PC-9 (cell line): ENCODE results near the gene NUP42. TPM values are rescaled to one million over a fixed set of nuclear protein-coding genes. Genes with fewer than 3 reads are reported as not detected.

Experiments
- BruUV-seq: library from RNA; stranded (reverse); fragments of 400-500 nt; replicated peaks from 2 replicates; lab custom pipeline; 2021; lab: Mats Ljungman, UMichigan
- CTCF ChIA-PET: fragments of 300-600 bp; sonication (Branson Sonifier 250); formaldehyde crosslinking; loops from one replicate; lab custom pipeline; 2022; ENCODE audit warnings: antibody characterized with exemption; lab: Charles Lee
- POLR2A ChIA-PET: fragments of 300-600 bp; sonication (Branson Sonifier 250); formaldehyde crosslinking; loops from one replicate; lab custom pipeline; 2022; ENCODE audit warnings: antibody characterized with exemption; ENCODE audit not compliant: unreplicated experiment; lab: Charles Lee
- DNase-seq, 2 experiments: peaks; one replicate each; pipeline versions ENCODE4 v3.0.0 to v3.0.0-alpha.2; 2015 to 2022; ENCODE audit warnings: mixed read lengths in 1 of 2
- H2AFZ ChIP-seq: fragments of 200-600 bp; sonication (generic); 2 replicates; pipeline ENCODE4 v1.8.1; 2017; ENCODE audit warnings: antibody characterized with exemption
- H3F3A ChIP-seq: fragments of 200-600 bp; sonication (generic); 2 replicates; pipeline ENCODE4 v1.8.1; 2017; ENCODE audit warnings: antibody characterized with exemption, mild to moderate bottlenecking, low read depth; ENCODE audit not compliant: insufficient read depth
- H3K27ac ChIP-seq: fragments of 200-600 bp; sonication (generic); 2 replicates; pipeline ENCODE4 v1.6.1; 2016; ENCODE audit warnings: mixed run types
- H3K27me3 ChIP-seq: fragments of 200-600 bp; sonication (generic); 2 replicates; pipeline ENCODE4 v1.6.1; 2016; ENCODE audit warnings: low read depth, mixed run types; ENCODE audit not compliant: insufficient read depth
- H3K36me3 ChIP-seq: fragments of 200-600 bp; sonication (generic); 2 replicates; pipeline ENCODE4 v1.6.1; 2016; ENCODE audit warnings: low read depth, mixed run types
- H3K4me1 ChIP-seq: fragments of 200-600 bp; sonication (generic); replicated peaks from 2 replicates; pipeline ENCODE4 v1.6.1; 2016; ENCODE audit warnings: mixed run types; ENCODE audit not compliant: insufficient read depth
- H3K4me2 ChIP-seq: fragments of 200-600 bp; sonication (generic); 2 replicates; pipeline ENCODE4 v1.6.1; 2017; ENCODE audit warnings: mixed run types
- H3K4me3 ChIP-seq: fragments of 200-600 bp; sonication (generic); 2 replicates; pipeline ENCODE4 v1.6.1; 2016; ENCODE audit warnings: mixed run types
- H3K79me2 ChIP-seq: fragments of 200-600 bp; sonication (generic); 2 replicates; pipeline ENCODE4 v1.6.1; 2017; ENCODE audit warnings: low read depth, mixed run types
- H3K9me2 ChIP-seq: fragments of 200-600 bp; sonication (generic); 2 replicates; pipeline ENCODE4 v1.8.1; 2017; ENCODE audit warnings: mild to moderate bottlenecking; ENCODE audit not compliant: insufficient read depth
- H3K9me3 ChIP-seq: fragments of 200-600 bp; sonication (generic); 2 replicates; pipeline ENCODE4 v1.8.1; 2016; ENCODE audit warnings: low read depth; ENCODE audit not compliant: insufficient read depth
- H4K20me1 ChIP-seq: fragments of 200-600 bp; sonication (generic); 2 replicates; pipeline ENCODE4 v1.8.1; 2017; ENCODE audit not compliant: insufficient read depth
- CTCF ChIP-seq: fragments of 200-600 bp; sonication (generic); conservative IDR thresholded peaks from 2 replicates; pipeline ENCODE4 v1.6.1; 2017; ENCODE audit warnings: mixed run types, antibody characterized with exemption, mild to moderate bottlenecking, moderate library complexity
- EZH2 ChIP-seq: fragments of 200-600 bp; sonication (generic); IDR thresholded peaks from 2 replicates; pipeline ENCODE4 v1.8.0; 2017; ENCODE audit warnings: antibody characterized with exemption, low read depth
- intact Hi-C: fragments of 100-400 bp; cut with micrococcal nuclease; formaldehyde crosslinking; loops from one replicate; pipeline ENCODE4 v1.10.0; 2022; ENCODE audit not compliant: unreplicated experiment
- total RNA-seq: library from RNA; stranded (reverse); gene quantifications from 2 replicates; pipeline ENCODE4 v1.2.3, GENCODE V29; 2021

NUP42 gene
- total RNA-seq, 1 experiment from 2014 or later = 51.3 TPM

GRCh38 chr7:23216021-23216420, 34.2 kb downstream of the NUP42 start:
- Histone ChIP-seq H3K79me2 (no peaks in the 10 kb centered on the region), H3K9me2 (no peaks in the 10 kb centered on the region), H3F3A (no peaks in the 10 kb centered on the region), H2AFZ (no peak overlapping the region), H4K20me1 (no peaks in the 10 kb centered on the region), H3K4me1 (no peaks in the 10 kb centered on the region), H3K9me3 (no peaks in the 10 kb centered on the region), H3K27me3 (no peaks in the 10 kb centered on the region), H3K27ac (no peak overlapping the region), H3K4me3 (no peak overlapping the region), H3K36me3 (no peaks in the 10 kb centered on the region), H3K4me2 (no peak overlapping the region)
- POLR2A ChIA-PET = no interaction called here
- no TSS peak for BruUV-seq
- no peak for DNase-seq
- CTCF ChIA-PET = interaction anchor here (0.7 kb wide), 1 partner anchor 544 kb away, joined by 4 read pairs; no protein-coding TSS in a partner anchor
- intact Hi-C loops = no loop called here
- TF ChIP-seq CTCF (no peak), EZH2 (no peak)

- BruUV-seq = no TSS peak
- Histone ChIP-seq H3K4me1 (no peaks in the 10 kb centered on the region), H4K20me1 (no peaks in the 10 kb centered on the region), H3K4me3 (no peak overlapping the region), H2AFZ (no peak overlapping the region), H3F3A (no peaks in the 10 kb centered on the region), H3K4me2 (no peak overlapping the region), H3K9me3 (no peaks in the 10 kb centered on the region), H3K27ac (no peak overlapping the region), H3K9me2 (no peaks in the 10 kb centered on the region), H3K36me3 (no peaks in the 10 kb centered on the region), H3K79me2 (no peaks in the 10 kb centered on the region), H3K27me3 (no peaks in the 10 kb centered on the region)
- intact Hi-C loops = no loop called here
- TF ChIP-seq EZH2 (no peak), CTCF (no peak)
- DNase-seq = no peak
- ChIA-PET POLR2A (no interaction called here), CTCF (no interaction called here)
Observed at GRCh38 chr7:23218196-23218595, 36.3 kb downstream of the NUP42 start.

GRCh38 chr7:23220690-23221305, 39.0 kb downstream of the NUP42 start:
- H3K4me2 ChIP-seq = no peak overlapping the region
- ChIA-PET POLR2A (no interaction called here), CTCF (no interaction called here)

More at GRCh38 chr7:23220690-23221305, 39.0 kb downstream of the NUP42 start:
- Histone ChIP-seq H2AFZ (no peak overlapping the region), H3K27me3 (no peaks in the 10 kb centered on the region), H3F3A (no peaks in the 10 kb centered on the region), H3K9me3 (no peaks in the 10 kb centered on the region), H3K4me3 (no peak overlapping the region), H3K36me3 (no peaks in the 10 kb centered on the region), H3K79me2 (no peaks in the 10 kb centered on the region), H3K27ac (no peak overlapping the region), H3K4me1 (no peaks in the 10 kb centered on the region), H3K9me2 (no peaks in the 10 kb centered on the region), H4K20me1 (no peaks in the 10 kb centered on the region)
- no TSS peak for BruUV-seq
- intact Hi-C loops = no loop called here
- TF ChIP-seq CTCF (no peak), EZH2 (no peak)
- DNase-seq = no peak
